NCI-H510A treated with DMSO at 0.1 percent for 48 hours (cell line): ENCODE results near the gene TAS1R1.
"Not testable (repeated sequence)": the region's sequence is repeated elsewhere in the genome, so short reads cannot be mapped to it uniquely, and the experiment has no call there.

Source experiments
- DNase-seq: peaks from one replicate; lab custom pipeline; 2025; lab: John Stamatoyannopoulos, UW

The TAS1R1 gene

GRCh38 chr1:6588893-6589520, 33.9 kb downstream of the TAS1R1 start:
- no peak for DNase-seq

GRCh38 chr1:6590046-6590445, 34.9 kb downstream of the TAS1R1 start:
- DNase-seq, result no peak

- DNase-seq, result no peak
These were observed 36.1 kb downstream of the TAS1R1 start for GRCh38 chr1:6591222-6591621.

GRCh38 chr1:6591644-6592043, 36.5 kb downstream of the TAS1R1 start:
- DNase-seq, result no peak

- no peak for DNase-seq
These were observed 37.3 kb downstream of the TAS1R1 start for GRCh38 chr1:6592441-6592840.

GRCh38 chr1:6592865-6593593, 37.9 kb downstream of the TAS1R1 start:
- no peak for DNase-seq

GRCh38 chr1:6593810-6594209, 38.7 kb downstream of the TAS1R1 start:
- no peak for DNase-seq

- no peak for DNase-seq
These were observed 40.1 kb downstream of the TAS1R1 start for GRCh38 chr1:6594977-6595740.

GRCh38 chr1:6596351-6596750, 41.2 kb downstream of the TAS1R1 start:
- DNase-seq, result no peak

- no peak for DNase-seq
These were observed 42.0 kb downstream of the TAS1R1 start for GRCh38 chr1:6596886-6597776.

GRCh38 chr1:6597777-6598131, 42.6 kb downstream of the TAS1R1 start:
- DNase-seq, result no peak

- DNase-seq, result no peak
These were observed 44.3 kb downstream of the TAS1R1 start for GRCh38 chr1:6599141-6599975.

GRCh38 chr1:6599991-6600390, 44.9 kb downstream of the TAS1R1 start:
- DNase-seq, result not testable (repeated sequence)

- DNase-seq, result no peak
These were observed 45.4 kb downstream of the TAS1R1 start for GRCh38 chr1:6600410-6601048.

GRCh38 chr1:6601049-6601922, 46.2 kb downstream of the TAS1R1 start:
- DNase-seq, result peak; percentile 60

- DNase-seq, result peak; percentile 53
These were observed 47.0 kb downstream of the TAS1R1 start for GRCh38 chr1:6601923-6602668.

GRCh38 chr1:6602669-6603237, 47.6 kb downstream of the TAS1R1 start, which contains the start of gene KLHL21:
Gene KLHL21 (minus strand): TSS chr1:6602869. CDS start chr1:6602817, 52 bp downstream.
- peak; percentile 76 for DNase-seq

GRCh38 chr1:6603238-6603914, 48.3 kb downstream of the TAS1R1 start:
- DNase-seq, result no peak
